BJ (cell line): Measurements from ENCODE around the gene PRDM11. TPM values are rescaled to one million over a fixed set of nuclear protein-coding genes. Genes with fewer than 3 reads are reported as not detected.

Experiments used
- CTCF ChIA-PET: fragments of 350-600 bp; formaldehyde crosslinking; extraction: SDS; loops from one replicate; lab custom pipeline; 2021; ENCODE audit warnings: antibody characterized with exemption, inconsistent platforms; lab: Yijun Ruan, JAX
- POLR2A ChIA-PET: fragments of 300-600 bp; sonication (Branson Sonifier 250); formaldehyde crosslinking; extraction: SDS; loops from one replicate; lab custom pipeline; 2021; ENCODE audit warnings: antibody characterized with exemption; lab: Charles Lee
- DNase-seq: peaks from one replicate; pipeline ENCODE4 v3.0.0-alpha.2; 2011; ENCODE audit warnings: low read depth
- H3K27me3 ChIP-seq: 2 replicates; pipeline ENCODE4 v1.6.0; 2011; ENCODE audit warnings: low read length; ENCODE audit not compliant: control insufficient read depth, insufficient read depth
- H3K36me3 ChIP-seq: 2 replicates; pipeline ENCODE4 v1.5.1; 2011; ENCODE audit warnings: low read length; ENCODE audit not compliant: control insufficient read depth, insufficient read depth
- H3K4me3 ChIP-seq: 2 replicates; pipeline ENCODE4 v1.5.1; 2011; ENCODE audit warnings: low read depth, mild to moderate bottlenecking, control low read depth, low read length
- polyA plus RNA-seq: library from polyadenylated mRNA; depleted of rRNA; stranded (reverse); fragments of >200 nt; gene quantifications from 2 replicates; pipeline ENCODE4 v1.2.3, GENCODE V29; 2011
- TF ChIP-seq, protein P1 (sequence below): IDR thresholded peaks from 2 replicates; pipeline ENCODE4 v1.5.1; 2011; ENCODE audit warnings: low read depth, mild to moderate bottlenecking, control low read depth, inconsistent platforms, low read length, moderate library complexity; ENCODE audit not compliant: insufficient read depth

PRDM11 gene
- polyA plus RNA-seq, 1 experiment: 5.8 TPM

GRCh38 chr11:45174168-45174835 is 27.9 kb downstream of the PRDM11 start:
- POLR2A ChIA-PET: no interaction called here

GRCh38 chr11:45174963-45175362 is 28.5 kb downstream of the PRDM11 start:
- Histone ChIP-seq H3K27me3 (0 out of 2 replicates have a peak, but pooled peaks cover 2% of the 10 kb centered on the region), H3K4me3 (no peak overlapping the region), H3K36me3 (no peaks in the 10 kb centered on the region)
- POLR2A ChIA-PET: no interaction called here
- no peak for DNase-seq
- CTCF ChIA-PET: no interaction called here
- TF ChIP-seq, protein P1, sequence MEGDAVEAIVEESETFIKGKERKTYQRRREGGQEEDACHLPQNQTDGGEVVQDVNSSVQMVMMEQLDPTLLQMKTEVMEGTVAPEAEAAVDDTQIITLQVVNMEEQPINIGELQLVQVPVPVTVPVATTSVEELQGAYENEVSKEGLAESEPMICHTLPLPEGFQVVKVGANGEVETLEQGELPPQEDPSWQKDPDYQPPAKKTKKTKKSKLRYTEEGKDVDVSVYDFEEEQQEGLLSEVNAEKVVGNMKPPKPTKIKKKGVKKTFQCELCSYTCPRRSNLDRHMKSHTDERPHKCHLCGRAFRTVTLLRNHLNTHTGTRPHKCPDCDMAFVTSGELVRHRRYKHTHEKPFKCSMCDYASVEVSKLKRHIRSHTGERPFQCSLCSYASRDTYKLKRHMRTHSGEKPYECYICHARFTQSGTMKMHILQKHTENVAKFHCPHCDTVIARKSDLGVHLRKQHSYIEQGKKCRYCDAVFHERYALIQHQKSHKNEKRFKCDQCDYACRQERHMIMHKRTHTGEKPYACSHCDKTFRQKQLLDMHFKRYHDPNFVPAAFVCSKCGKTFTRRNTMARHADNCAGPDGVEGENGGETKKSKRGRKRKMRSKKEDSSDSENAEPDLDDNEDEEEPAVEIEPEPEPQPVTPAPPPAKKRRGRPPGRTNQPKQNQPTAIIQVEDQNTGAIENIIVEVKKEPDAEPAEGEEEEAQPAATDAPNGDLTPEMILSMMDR: no peak

More at GRCh38 chr11:45174168-45174835, 27.9 kb downstream of the PRDM11 start:
- CTCF ChIA-PET: no interaction called here
- Histone ChIP-seq H3K36me3 (no peaks in the 10 kb centered on the region), H3K27me3 (0 out of 2 replicates have a peak, but pooled peaks cover 2% of the 10 kb centered on the region), H3K4me3 (no peak overlapping the region)
- DNase-seq: no peak
- TF ChIP-seq, protein P1: no peak

DNA sequence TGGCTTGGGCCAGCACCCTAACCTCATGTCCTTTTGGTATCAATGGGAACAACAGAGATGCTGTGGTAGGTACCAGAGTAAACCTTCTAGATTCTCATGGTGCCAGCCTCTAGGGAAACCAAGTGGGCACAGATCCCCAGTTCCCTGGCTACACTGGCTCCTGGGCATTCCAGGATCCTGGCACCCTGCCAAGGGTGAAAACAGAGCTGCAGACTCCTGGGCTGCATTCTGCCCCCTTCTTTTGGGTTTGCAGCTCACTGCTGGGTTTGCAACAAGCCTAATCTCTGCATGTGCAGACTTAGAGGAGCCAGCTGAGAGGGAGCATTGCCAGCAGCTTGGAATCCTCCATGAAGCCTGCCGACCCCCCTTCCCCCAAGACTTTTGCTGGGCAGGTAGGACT is 30.6 kb downstream of the PRDM11 start:
- no peak for DNase-seq
- TF ChIP-seq, protein P1: no peak
- CTCF ChIA-PET: interaction anchor here (0.6 kb wide), 1 partner anchor 1986 kb away, joined by 3 read pairs; no protein-coding TSS in a partner anchor
- H3K4me3 ChIP-seq: no peak overlapping the region
- POLR2A ChIA-PET: no interaction called here
- no peaks in the 10 kb centered on the region for H3K36me3 ChIP-seq
- H3K27me3 ChIP-seq: no peaks in the 10 kb centered on the region

DNA sequence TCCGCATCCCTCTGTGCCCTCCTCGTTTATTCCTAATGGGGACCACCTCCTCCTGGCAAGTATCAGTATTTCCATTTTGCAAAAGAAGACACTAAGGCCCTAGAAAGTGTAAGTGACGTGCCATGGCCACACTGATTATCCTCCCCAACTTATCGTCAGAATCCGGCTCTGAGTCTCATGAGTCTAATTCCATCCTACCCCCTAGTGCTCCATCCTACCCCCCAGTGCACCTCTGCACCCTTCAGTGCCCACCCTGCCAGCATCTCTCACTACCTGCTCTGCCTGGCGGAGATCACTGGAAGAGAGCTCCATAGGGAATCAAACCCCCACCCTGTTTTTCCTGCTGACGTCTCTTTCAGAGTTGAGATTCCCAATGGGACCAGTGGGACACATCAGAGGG is 31.8 kb downstream of the PRDM11 start:
- H3K27me3 ChIP-seq: no peaks in the 10 kb centered on the region
- H3K36me3 ChIP-seq: peaks cover 2% of the 10 kb centered on the region
- CTCF ChIA-PET: no interaction called here
- POLR2A ChIA-PET: no interaction called here
- no peak for DNase-seq
- H3K4me3 ChIP-seq: no peak overlapping the region
- TF ChIP-seq, protein P1: no peak

- TF ChIP-seq, protein P1: no peak
- ChIA-PET POLR2A (no interaction called here), CTCF (interaction anchor here (0.8 kb wide), 1 partner anchor 34 kb away, joined by 4 read pairs; no protein-coding TSS in a partner anchor)
- Histone ChIP-seq H3K4me3 (no peak overlapping the region), H3K36me3 (peaks cover 2% of the 10 kb centered on the region), H3K27me3 (no peaks in the 10 kb centered on the region)
- DNase-seq: no peak
Observed at GRCh38 chr11:45178890-45179671, 32.6 kb downstream of the PRDM11 start.
